ENCODE results near the gene WFDC1.

Gene WFDC1

GRCh38 chr16:84378099-84378498 is 83.4 kb downstream of the WFDC1 start:
- DNase-seq (ENCODE audit: low spot score), result no peak

GRCh38 chr16:84378567-84378966 is 83.9 kb downstream of the WFDC1 start:
- DNase-seq (ENCODE audit: low spot score), result no peak

- no peak for DNase-seq (ENCODE audit: low spot score)
Observed at GRCh38 chr16:84379008-84379708, 84.5 kb downstream of the WFDC1 start.
